ENCODE data around the gene MRPL14.

- TF ChIP-seq POLR2A (IDR thresholded peaks at IDR 0.05) (peak in 1 of 2 donors; percentile 71), CTCF (IDR thresholded peaks at IDR 0.05) (no peak)
Measured at GRCh38 chr6:44064089-44064947, 62.9 kb downstream of the MRPL14 start.

Data from adrenal gland (tissue), 5 donors.